GM20000 (cell line): ENCODE measurements around the gene GPR160.

Source experiments
- DNase-seq: peaks from one replicate; pipeline ENCODE4 v3.0.0; 2012; ENCODE audit warnings: low spot score
- CTCF ChIP-seq: IDR thresholded peaks from 2 replicates; pipeline ENCODE4 v1.5.1; 2012; ENCODE audit warnings: mild to moderate bottlenecking, control low read depth; ENCODE audit errors: extremely low read depth, missing control alignments

Gene GPR160, protein sequence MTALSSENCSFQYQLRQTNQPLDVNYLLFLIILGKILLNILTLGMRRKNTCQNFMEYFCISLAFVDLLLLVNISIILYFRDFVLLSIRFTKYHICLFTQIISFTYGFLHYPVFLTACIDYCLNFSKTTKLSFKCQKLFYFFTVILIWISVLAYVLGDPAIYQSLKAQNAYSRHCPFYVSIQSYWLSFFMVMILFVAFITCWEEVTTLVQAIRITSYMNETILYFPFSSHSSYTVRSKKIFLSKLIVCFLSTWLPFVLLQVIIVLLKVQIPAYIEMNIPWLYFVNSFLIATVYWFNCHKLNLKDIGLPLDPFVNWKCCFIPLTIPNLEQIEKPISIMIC

DNA sequence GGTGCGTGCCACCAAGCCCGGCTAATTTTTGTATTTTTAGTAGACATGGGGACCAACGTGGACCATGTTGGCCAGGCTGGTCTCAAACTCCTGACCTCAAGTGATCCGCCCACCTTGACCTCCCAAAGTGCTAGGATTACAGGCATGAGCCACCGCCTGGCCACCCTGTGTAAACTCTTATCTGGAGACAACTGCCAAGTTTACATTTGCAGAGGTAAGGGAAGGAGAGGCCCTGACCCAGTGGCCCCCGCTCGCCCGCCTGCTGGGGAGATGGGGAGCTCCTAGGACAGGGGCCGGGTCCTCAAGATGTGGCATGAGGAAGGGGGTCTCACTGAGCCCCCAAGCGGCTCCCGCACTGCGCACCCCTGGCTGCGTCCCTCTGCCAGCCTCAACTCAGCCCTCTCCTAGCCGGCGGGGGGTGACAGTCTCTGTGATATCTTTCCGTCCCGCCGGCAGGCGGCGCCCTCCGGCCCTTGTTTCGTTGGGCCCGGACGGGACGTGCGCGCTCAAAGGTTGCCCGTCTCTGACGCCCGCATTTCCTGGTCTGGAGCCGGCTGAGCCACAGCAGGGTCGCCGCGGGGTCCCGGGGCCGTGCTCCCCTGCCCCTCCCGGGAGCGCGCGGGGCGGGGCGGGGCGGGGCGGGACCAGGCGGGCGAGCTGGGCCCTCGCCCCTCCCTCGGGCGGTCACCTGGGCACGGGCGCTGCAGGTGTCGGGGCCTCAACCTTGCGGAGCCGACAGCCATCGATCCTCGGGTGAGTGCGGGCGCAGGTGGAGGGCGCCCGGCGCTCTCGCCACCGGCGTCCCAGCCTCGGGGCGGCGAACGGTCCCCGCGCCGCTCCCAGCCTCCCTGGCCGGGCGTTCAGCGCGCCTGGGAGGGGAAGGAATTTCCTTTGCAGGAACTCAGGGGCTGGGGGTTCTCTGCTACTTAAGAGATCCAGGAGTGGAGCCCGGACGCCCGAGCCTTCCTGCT, at the start of gene GPR160:
Gene GPR160 (plus strand): TSS at position 533 of the 971 bp plus-strand sequence. CDS start 45,978 bp downstream, outside the sequence.
- peak; percentile 85 for DNase-seq

GRCh38 chr3:169990431-169990830, 47.4 kb upstream of the GPR160 start:
- no peak for TF ChIP-seq CTCF
- no peak for DNase-seq

More for the DNA sequence above, at the start of gene GPR160:
- TF ChIP-seq CTCF, result peak; percentile 73

GRCh38 chr3:169992156-169992555, 45.6 kb upstream of the GPR160 start:
- no peak for TF ChIP-seq CTCF
- DNase-seq, result no peak

GRCh38 chr3:169992781-169993180, 45.0 kb upstream of the GPR160 start:
- DNase-seq, result no peak
- TF ChIP-seq CTCF, result no peak

- no peak for TF ChIP-seq CTCF
- DNase-seq, result no peak
Observed at GRCh38 chr3:169993761-169994160, 44.0 kb upstream of the GPR160 start.

GRCh38 chr3:169996063-169996462, 41.7 kb upstream of the GPR160 start:
- no peak for TF ChIP-seq CTCF
- no peak for DNase-seq

- no peak for DNase-seq
- no peak for TF ChIP-seq CTCF
Observed at GRCh38 chr3:169998668-169999131, 39.1 kb upstream of the GPR160 start.
